ENCODE measurements around the gene DDHD1.
"Not testable (repeated sequence)": the region's sequence is repeated elsewhere in the genome, so short reads cannot be mapped to it uniquely, and the experiment has no call there.

The DDHD1 gene

DNA sequence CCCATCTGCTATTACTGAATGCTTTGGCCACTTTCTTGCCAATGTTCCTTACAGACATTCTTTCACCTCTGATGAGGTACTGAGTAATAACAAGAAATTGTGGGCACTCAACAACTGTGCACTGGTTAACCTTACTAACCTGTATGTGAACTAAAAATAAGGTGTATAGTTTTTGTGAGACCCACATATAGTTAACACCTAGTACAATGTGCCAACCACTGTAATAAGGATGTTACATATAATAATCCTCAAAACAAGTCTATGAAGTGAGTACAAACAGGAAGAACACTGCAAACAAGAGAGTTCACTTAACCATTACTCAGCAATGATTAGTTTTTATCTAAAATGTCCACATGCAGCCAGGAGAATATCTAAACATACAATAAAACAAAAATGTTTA is 4.5 kb downstream of the DDHD1 start:
- Histone ChIP-seq H3K4me1 (ENCODE audit: control insufficient read depth, insufficient read depth, low read length) (no peaks in the 10 kb centered on the region), H3K9ac (ENCODE audit: low read depth, low read length) (no peak overlapping the region), H3K27me3 (ENCODE audit: control insufficient read depth, insufficient read depth, low read length) (no peaks in the 10 kb centered on the region), H3K36me3 (ENCODE audit: control insufficient read depth, insufficient read depth, low read length) (no peaks in the 10 kb centered on the region), H3K9me3 (ENCODE audit: control insufficient read depth, insufficient read depth, low read length) (no peaks in the 10 kb centered on the region), H3K4me3 (ENCODE audit: low read depth, low read length) (no peak overlapping the region)

DNA sequence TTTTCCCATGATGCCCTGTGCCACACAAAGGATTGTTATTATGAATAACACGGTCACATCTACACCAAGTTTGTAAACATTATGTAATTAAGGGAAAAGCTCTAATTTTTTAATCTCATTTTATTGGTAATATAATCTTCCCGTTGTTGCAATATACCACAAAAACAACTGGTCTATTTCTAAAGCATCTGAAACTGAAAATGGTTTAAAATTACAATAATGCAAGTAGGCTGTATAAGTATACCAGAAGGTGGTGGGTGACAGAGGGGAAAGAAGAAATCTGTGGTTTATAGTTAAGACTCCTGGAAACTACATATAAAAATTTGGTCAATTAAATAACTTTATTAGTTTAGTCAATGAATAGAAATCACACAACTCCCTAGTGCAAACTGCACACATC is 5.2 kb downstream of the DDHD1 start:
- Histone ChIP-seq H3K36me3 (ENCODE audit: control insufficient read depth, insufficient read depth, low read length) (no peaks in the 10 kb centered on the region), H3K9ac (ENCODE audit: low read depth, low read length) (no peak overlapping the region), H3K4me3 (ENCODE audit: low read depth, low read length) (no peak overlapping the region), H3K9me3 (ENCODE audit: control insufficient read depth, insufficient read depth, low read length) (no peaks in the 10 kb centered on the region), H3K4me1 (ENCODE audit: control insufficient read depth, insufficient read depth, low read length) (no peaks in the 10 kb centered on the region), H3K27me3 (ENCODE audit: control insufficient read depth, insufficient read depth, low read length) (no peaks in the 10 kb centered on the region)

DNA sequence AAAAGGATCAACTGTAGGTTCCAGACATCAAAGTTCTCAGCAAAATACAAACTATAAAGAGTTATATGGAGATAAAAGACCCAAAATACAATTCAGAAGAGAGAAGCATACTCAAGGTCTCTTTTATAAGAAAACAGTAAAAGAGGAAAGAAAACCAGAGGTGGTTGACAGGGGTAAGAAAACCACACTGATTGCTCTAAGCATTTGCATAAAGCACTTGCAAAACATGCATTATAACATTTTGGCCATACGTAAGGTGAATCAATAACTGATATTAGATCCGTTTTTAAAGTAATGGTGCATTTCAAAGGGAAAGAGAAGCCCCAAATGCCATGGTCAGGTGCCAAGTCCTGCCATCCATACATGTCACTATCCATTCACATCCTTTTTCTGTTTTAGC is 5.9 kb downstream of the DDHD1 start:
- H3K4me3 ChIP-seq (ENCODE audit: low read depth, low read length), result no peak overlapping the region
- H3K27me3 ChIP-seq (ENCODE audit: control insufficient read depth, insufficient read depth, low read length), result no peaks in the 10 kb centered on the region
- no peaks in the 10 kb centered on the region for H3K4me1 ChIP-seq (ENCODE audit: control insufficient read depth, insufficient read depth, low read length)
- H3K36me3 ChIP-seq (ENCODE audit: control insufficient read depth, insufficient read depth, low read length), result no peaks in the 10 kb centered on the region
- no peak overlapping the region for H3K9ac ChIP-seq (ENCODE audit: low read depth, low read length)
- no peaks in the 10 kb centered on the region for H3K9me3 ChIP-seq (ENCODE audit: control insufficient read depth, insufficient read depth, low read length)

DNA sequence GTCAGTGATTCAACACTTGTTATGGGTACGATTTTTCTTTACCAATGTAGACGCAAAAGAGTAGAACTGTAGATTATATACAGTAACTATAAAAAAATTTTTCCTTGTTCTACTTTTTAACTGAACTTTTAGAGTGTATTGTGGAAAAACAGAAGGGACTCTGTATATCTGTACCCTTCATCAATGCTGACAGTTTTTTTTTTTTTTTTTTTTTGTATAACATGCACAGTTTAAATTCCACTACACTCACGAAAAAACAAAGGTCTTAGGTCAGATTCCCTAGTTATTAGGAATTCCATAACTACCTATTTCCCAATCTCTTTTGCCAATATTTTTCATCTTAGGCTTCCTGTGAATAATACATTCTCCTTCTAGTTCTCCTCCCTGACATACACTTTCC is 6.4 kb downstream of the DDHD1 start:
- Histone ChIP-seq H3K27me3 (ENCODE audit: control insufficient read depth, insufficient read depth, low read length) (no peaks in the 10 kb centered on the region), H3K4me1 (ENCODE audit: control insufficient read depth, insufficient read depth, low read length) (no peaks in the 10 kb centered on the region), H3K4me3 (ENCODE audit: low read depth, low read length) (no peak overlapping the region), H3K36me3 (ENCODE audit: control insufficient read depth, insufficient read depth, low read length) (no peaks in the 10 kb centered on the region), H3K9me3 (ENCODE audit: control insufficient read depth, insufficient read depth, low read length) (no peaks in the 10 kb centered on the region), H3K9ac (ENCODE audit: low read depth, low read length) (no peak overlapping the region)

DNA sequence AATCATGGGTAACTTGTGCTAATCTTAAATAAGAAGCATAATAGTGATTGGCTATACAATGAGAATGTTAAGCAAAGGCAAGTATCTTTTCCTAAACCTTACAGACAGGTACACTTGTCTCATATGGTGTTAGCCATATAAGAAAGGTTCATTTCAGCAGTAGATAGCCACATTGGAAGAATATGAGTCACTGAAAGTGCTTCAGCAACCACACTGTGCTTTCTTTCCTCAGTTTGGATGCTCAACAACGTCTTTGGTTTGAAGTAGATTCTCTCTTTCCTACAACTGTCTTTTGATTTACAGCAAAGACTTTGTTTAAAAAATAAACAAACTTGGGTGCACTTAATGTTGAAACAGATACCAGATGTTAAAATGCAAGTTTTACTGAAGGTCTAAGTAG is 8.9 kb downstream of the DDHD1 start:
- no peak overlapping the region for H3K4me3 ChIP-seq (ENCODE audit: low read depth, low read length)
- peaks cover 7% of the 10 kb centered on the region for H3K9me3 ChIP-seq (ENCODE audit: control insufficient read depth, insufficient read depth, low read length)
- no peaks in the 10 kb centered on the region for H3K36me3 ChIP-seq (ENCODE audit: control insufficient read depth, insufficient read depth, low read length)
- no peaks in the 10 kb centered on the region for H3K27me3 ChIP-seq (ENCODE audit: control insufficient read depth, insufficient read depth, low read length)
- H3K4me1 ChIP-seq (ENCODE audit: control insufficient read depth, insufficient read depth, low read length), result no peaks in the 10 kb centered on the region
- no peak overlapping the region for H3K9ac ChIP-seq (ENCODE audit: low read depth, low read length)

DNA sequence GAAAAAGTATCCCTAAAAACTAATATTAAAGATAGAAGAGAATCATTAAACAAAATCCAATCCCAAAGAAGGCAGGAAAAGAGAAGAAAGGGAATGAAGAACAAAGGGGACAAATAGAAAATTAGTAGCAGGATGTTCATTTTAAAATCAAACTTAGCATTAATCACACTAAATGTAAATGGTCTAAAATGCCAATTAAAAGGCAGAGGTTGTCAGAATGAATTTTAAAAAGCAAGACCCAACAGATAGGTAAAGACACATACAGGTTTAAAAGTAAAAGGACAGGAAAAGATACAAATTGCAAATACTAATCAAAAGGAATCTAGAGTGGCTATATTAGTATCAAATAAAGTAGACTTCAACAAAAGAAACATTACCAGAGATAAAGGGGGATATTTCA is 12.5 kb downstream of the DDHD1 start:
- Histone ChIP-seq H3K9ac (ENCODE audit: low read depth, low read length) (no peak overlapping the region), H3K4me3 (ENCODE audit: low read depth, low read length) (no peak overlapping the region), H3K36me3 (ENCODE audit: control insufficient read depth, insufficient read depth, low read length) (no peaks in the 10 kb centered on the region), H3K4me1 (ENCODE audit: control insufficient read depth, insufficient read depth, low read length) (no peaks in the 10 kb centered on the region), H3K9me3 (ENCODE audit: control insufficient read depth, insufficient read depth, low read length) (peaks cover 7% of the 10 kb centered on the region), H3K27me3 (ENCODE audit: control insufficient read depth, insufficient read depth, low read length) (no peaks in the 10 kb centered on the region)

DNA sequence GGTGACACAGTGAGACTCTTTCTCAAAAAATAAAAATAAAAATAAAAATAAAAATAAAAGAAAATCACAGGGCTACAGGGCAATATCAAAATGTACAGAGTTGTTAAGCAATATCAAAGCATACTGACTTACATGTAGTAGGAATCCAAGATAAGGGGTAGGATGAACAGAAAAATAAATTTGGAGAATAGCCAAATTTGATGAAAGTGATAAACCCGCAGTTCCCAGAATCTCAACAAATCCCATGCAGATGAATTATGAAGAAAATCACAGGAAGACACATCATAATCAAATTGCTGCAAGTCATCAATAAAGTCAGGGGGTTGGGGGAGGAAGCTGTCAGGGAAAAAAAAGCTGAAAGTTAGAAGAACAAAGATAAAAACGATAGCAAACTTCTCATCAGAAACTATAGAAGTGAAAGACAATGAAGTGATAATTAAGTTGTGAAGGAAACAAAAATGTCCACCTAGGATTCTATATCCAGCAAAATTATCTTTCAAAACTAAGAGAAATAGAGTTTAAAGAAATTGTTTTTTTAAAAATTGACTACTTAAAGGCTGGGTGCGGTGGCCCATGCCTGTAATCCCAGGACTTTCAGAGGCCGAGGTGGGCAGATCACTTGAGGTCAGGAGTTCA is 15.4 kb downstream of the DDHD1 start:
- Histone ChIP-seq H3K9me3 (ENCODE audit: control insufficient read depth, insufficient read depth, low read length) (peaks cover 10% of the 10 kb centered on the region), H3K27me3 (ENCODE audit: control insufficient read depth, insufficient read depth, low read length) (no peaks in the 10 kb centered on the region), H3K4me1 (ENCODE audit: control insufficient read depth, insufficient read depth, low read length) (no peaks in the 10 kb centered on the region), H3K9ac (ENCODE audit: low read depth, low read length) (no peak overlapping the region), H3K4me3 (ENCODE audit: low read depth, low read length) (no peak overlapping the region), H3K36me3 (ENCODE audit: control insufficient read depth, insufficient read depth, low read length) (no peaks in the 10 kb centered on the region)

DNA sequence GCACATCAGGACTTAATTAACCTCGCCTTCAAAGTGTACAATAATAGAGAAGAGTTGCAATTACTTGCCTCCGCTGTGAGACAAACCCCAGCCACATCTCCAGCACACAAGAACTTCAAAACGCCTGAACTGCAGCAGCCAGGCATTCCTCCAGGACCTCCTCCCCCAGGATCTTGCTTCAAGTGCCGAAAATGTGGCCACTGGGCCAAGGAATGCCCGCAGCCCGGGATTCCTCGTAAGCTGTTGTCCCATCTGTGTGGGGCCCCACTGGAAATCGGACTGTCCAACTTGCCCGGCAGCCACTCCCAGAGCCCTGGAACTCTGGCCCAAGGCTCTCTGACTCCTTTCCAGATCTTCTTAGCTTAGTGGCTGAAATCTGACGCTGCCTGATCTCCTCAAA is 22.6 kb downstream of the DDHD1 start:
- not testable (repeated sequence) for H3K4me3 ChIP-seq (ENCODE audit: low read depth, low read length); H3K9me3 ChIP-seq (ENCODE audit: control insufficient read depth, insufficient read depth, low read length); H3K9ac ChIP-seq (ENCODE audit: low read depth, low read length)

DNA sequence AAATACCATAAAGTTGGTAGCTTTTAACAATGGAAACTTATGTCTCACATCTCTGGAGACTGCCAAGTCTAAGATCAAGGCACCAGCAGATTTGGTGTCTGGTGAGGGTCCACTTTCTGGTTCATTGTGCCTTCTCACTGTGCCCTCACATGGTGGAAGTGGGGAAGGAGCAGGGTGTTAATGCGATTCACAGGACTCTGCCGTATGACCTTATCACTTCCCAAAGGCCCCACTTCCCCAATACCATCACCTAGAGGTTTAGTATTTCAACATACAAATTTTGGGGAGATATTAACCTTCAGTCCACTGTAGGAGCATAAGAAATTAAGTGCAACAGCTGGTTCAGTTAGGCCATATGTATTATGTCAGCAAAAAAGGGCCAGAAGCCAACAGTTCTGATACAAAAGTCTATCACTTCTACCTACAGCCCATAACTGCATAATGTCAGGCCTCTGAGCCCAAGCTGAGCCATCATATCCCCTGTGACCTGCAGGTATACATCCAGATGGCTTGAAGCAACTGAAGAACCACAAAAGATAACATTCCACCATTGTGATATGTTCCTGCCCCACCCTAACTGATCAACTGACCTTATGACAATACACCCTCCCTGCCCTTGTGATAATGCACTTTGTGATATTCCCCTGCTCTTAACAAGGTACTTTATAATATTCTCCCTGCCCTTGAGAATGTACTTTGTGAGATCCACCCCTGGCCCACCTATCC is 24.7 kb downstream of the DDHD1 start:
- H3K4me1 ChIP-seq (ENCODE audit: control insufficient read depth, insufficient read depth, low read length), result no peaks in the 10 kb centered on the region
- peaks cover 4% of the 10 kb centered on the region for H3K9me3 ChIP-seq (ENCODE audit: control insufficient read depth, insufficient read depth, low read length)
- no peaks in the 10 kb centered on the region for H3K36me3 ChIP-seq (ENCODE audit: control insufficient read depth, insufficient read depth, low read length)
- no peak overlapping the region for H3K4me3 ChIP-seq (ENCODE audit: low read depth, low read length)
- H3K9ac ChIP-seq (ENCODE audit: low read depth, low read length), result no peak overlapping the region
- no peaks in the 10 kb centered on the region for H3K27me3 ChIP-seq (ENCODE audit: control insufficient read depth, insufficient read depth, low read length)

More for the DNA sequence above, 22.6 kb downstream of the DDHD1 start:
- not testable (repeated sequence) for H3K27me3 ChIP-seq (ENCODE audit: control insufficient read depth, insufficient read depth, low read length); H3K36me3 ChIP-seq (ENCODE audit: control insufficient read depth, insufficient read depth, low read length); H3K4me1 ChIP-seq (ENCODE audit: control insufficient read depth, insufficient read depth, low read length)

DNA sequence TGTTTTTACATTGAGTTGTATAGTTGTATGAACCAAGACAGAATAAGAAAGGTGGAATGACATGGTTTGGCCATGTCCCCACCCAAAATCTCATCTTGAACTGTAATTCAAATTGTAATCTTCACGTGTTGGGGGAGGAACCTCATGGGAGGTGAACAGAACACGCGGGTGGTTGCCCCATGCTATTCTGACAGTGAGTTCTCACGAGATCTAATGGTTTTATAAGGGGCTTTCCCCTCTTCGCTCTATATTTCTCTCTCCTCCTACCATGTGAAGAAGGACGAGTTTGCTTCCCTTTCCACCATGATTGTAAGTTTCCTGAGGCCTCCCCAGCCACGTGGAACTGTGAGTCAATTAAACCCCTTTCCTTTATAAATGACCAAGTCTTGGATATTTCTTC is 25.3 kb downstream of the DDHD1 start:
- Histone ChIP-seq H3K4me3 (ENCODE audit: low read depth, low read length) (no peak overlapping the region), H3K36me3 (ENCODE audit: control insufficient read depth, insufficient read depth, low read length) (no peaks in the 10 kb centered on the region), H3K27me3 (ENCODE audit: control insufficient read depth, insufficient read depth, low read length) (no peaks in the 10 kb centered on the region), H3K9me3 (ENCODE audit: control insufficient read depth, insufficient read depth, low read length) (peaks cover 3% of the 10 kb centered on the region), H3K9ac (ENCODE audit: low read depth, low read length) (no peak overlapping the region), H3K4me1 (ENCODE audit: control insufficient read depth, insufficient read depth, low read length) (no peaks in the 10 kb centered on the region)

DNA sequence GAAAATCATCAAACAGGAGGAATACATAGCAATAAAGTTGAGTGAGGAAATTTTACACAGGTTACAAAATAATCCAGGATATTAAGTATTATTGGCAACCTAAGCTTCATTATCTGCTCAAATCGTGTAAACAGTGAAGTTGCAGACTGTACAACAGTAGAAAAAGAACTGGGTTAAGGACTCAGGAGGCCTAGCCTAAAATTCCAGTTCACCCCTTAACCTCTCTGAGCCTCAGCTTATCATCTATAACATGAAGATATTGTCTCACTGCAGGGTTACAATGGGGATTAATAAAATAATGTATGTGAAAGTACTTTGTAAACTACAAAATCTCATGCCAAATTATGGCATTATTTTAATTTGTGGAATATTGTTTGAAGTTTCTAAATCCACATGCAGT is 26.0 kb downstream of the DDHD1 start:
- Histone ChIP-seq H3K4me3 (ENCODE audit: low read depth, low read length) (no peak overlapping the region), H3K9me3 (ENCODE audit: control insufficient read depth, insufficient read depth, low read length) (no peaks in the 10 kb centered on the region), H3K9ac (ENCODE audit: low read depth, low read length) (no peak overlapping the region), H3K27me3 (ENCODE audit: control insufficient read depth, insufficient read depth, low read length) (no peaks in the 10 kb centered on the region), H3K4me1 (ENCODE audit: control insufficient read depth, insufficient read depth, low read length) (no peaks in the 10 kb centered on the region), H3K36me3 (ENCODE audit: control insufficient read depth, insufficient read depth, low read length) (no peaks in the 10 kb centered on the region)

DNA sequence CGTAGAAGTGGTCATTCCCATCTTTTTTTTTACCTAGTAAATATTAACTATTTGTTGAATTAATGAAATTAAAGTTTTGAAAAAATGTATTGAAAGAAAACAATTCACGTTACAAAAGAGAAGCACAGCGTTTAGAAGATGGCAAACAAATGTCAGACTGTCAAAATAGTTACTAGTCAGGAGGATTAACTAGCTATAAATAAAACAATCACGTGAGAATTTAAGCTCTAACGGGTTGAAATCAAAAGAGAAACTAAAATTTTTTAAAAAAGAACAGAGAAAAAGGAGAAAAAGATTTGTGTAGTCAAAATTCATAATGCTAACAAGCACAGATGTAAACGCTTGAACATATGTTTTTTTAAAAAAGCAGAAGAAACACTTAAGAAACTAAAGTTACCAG is 26.4 kb downstream of the DDHD1 start:
- Histone ChIP-seq H3K4me3 (ENCODE audit: low read depth, low read length) (no peak overlapping the region), H3K36me3 (ENCODE audit: control insufficient read depth, insufficient read depth, low read length) (no peaks in the 10 kb centered on the region), H3K9ac (ENCODE audit: low read depth, low read length) (no peak overlapping the region), H3K9me3 (ENCODE audit: control insufficient read depth, insufficient read depth, low read length) (no peaks in the 10 kb centered on the region), H3K4me1 (ENCODE audit: control insufficient read depth, insufficient read depth, low read length) (no peaks in the 10 kb centered on the region), H3K27me3 (ENCODE audit: control insufficient read depth, insufficient read depth, low read length) (no peaks in the 10 kb centered on the region)
